Measurements from ENCODE around the gene MUC20. TPM values are rescaled to one million over a fixed set of nuclear protein-coding genes. Genes with fewer than 3 reads are reported as not detected.

Gene MUC20
- total RNA-seq, 4 donors from 2014 or later = 2.3 to 8.3 (median 3.3) TPM

GRCh38 chr3:195711813-195712534 lies 8.8 kb upstream of the MUC20 start:
- TF ChIP-seq CTCF (IDR thresholded peaks at IDR 0.05; ENCODE audit: low read depth) = no peak

GRCh38 chr3:195714380-195715011 lies 6.3 kb upstream of the MUC20 start:
- no peak for TF ChIP-seq CTCF (IDR thresholded peaks at IDR 0.05; ENCODE audit: low read depth)

- no peak for TF ChIP-seq CTCF (IDR thresholded peaks at IDR 0.05; ENCODE audit: low read depth)
Measured at GRCh38 chr3:195715134-195715533, 5.6 kb upstream of the MUC20 start.

- TF ChIP-seq CTCF (IDR thresholded peaks at IDR 0.05; ENCODE audit: low read depth) = no peak
Measured at GRCh38 chr3:195715583-195716266, 5.1 kb upstream of the MUC20 start.

GRCh38 chr3:195717416-195717815 lies 3.4 kb upstream of the MUC20 start:
- no peak for TF ChIP-seq CTCF (IDR thresholded peaks at IDR 0.05; ENCODE audit: low read depth)

- no peak for TF ChIP-seq CTCF (IDR thresholded peaks at IDR 0.05; ENCODE audit: low read depth)
Measured at GRCh38 chr3:195717852-195718476, 2.8 kb upstream of the MUC20 start.

All from subcutaneous adipose tissue (tissue), 4 donors.